Measurements from ENCODE around the gene BMERB1.
"Not testable (repeated sequence)": the region's sequence is repeated elsewhere in the genome, so short reads cannot be mapped to it uniquely, and the experiment has no call there.

BMERB1 gene

DNA sequence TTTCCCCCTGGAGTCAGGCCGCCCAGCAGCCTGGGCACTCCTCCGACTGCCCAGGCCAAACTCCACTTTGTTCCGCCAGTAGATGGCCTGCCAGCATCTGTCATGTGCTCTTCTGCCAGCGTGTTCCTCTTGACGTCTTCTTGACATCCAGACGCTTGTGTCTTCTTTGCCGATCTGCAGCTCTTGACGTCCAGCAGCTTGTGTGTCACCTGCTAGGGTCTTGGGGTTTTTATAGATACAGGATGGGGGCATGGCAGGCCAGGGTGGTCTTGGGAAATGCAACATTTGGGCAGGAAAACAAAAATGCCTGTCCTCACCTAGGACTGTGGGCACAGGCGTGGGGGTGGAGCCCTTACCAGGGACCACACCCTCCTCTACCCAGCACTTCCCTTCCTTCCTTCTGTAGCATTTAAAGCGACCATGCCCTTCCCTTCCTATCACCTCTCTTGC, 88.7 kb downstream of the BMERB1 start:
- no peak for DNase-seq (ENCODE audit: low read depth, low spot score)

DNA sequence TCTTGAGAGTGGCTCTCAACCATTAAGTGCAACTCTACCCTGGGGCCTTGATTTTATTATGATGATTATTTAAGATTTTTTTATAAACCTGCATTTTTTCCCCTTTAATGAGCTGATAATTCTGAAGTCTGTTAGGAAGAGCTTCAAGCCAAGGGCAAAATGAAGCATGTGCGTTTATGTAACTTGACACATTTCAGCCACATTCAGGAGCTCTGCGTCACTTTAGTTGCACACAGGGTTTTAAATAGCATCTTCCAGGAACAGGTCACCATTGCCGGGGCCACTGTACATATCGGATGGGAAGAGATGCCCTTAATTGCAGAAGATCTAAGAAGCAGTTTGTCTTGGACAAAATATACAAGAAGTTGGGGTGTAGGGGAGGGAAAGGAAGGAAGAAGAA, 89.6 kb downstream of the BMERB1 start:
- no peak for DNase-seq (ENCODE audit: low read depth, low spot score)

DNA sequence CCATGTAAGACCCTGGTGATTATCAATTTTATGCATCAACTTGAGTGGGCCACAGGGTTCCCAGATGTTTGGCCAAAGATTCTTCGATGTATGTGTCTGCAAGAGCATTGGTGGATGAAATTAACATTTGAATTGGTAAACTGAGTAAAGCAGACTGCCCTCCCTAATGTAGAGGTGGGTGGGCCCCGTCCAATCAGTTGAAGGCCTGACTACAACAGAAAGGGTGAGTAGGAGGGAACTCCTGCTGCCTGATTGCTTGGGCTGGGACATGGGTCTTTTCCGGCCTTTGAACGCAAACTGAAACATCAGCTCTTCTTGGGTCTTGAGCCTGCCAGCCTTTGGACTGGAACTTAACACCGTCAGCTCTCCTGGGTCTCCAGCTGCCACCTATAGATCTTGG, 90.6 kb downstream of the BMERB1 start:
- DNase-seq (ENCODE audit: low read depth, low spot score), result no peak

DNA sequence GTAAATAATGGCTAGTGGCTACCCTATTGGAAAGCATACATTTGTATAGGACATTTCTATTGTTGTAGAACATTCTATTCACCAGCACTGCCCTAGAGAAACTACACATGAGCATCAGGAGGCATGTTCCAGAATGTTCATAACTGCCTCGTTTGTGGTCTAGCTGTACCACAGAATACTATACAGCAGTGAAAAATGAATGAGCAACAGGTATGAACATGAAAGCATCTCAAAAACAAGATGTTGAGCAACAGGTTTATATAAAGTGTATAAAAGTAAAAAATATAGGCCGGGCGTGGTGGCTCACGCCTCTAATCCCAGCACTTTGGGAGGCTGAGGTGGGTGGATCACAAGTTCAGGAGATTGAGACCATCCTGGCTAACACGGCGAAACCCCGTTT, 91.7 kb downstream of the BMERB1 start:
- no peak for DNase-seq (ENCODE audit: low read depth, low spot score)

DNA sequence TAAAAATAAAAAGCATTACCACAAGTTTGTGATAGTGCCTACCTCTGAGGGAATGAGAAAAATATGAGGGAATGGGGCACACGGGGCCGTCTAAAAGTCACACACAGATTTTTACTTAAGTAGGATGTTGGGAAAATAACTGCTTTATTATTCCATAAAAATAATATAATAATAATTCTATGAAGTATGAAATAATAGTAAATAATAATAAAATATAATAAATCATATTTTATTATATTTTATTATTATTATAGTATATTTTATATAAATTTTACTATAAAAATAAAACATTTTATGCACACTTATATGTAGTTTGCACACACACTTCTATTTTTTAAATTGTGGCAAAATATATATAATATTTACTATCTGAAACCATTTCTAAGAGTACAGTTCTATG, 92.3 kb downstream of the BMERB1 start:
- no peak for DNase-seq (ENCODE audit: low read depth, low spot score)

DNA sequence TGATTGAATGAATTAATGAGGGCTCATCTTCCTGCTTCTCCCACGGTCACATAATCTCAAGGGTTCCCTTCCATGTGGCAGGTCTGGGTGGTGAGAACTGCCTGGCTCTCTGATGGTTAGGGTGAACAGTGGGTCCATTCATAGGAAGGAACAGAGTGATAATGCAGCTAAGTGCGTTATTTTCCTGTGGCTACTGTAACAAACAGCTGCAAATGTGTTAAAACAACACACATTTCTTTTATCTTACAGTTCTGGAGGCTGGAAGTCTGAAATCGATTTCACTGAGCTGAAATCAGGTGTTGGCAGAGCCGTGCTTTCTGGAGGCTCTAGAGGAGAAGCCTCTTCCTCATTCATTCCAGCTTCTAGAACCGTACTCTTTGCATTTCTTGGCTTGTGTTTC, 95.3 kb downstream of the BMERB1 start:
- DNase-seq (ENCODE audit: low read depth, low spot score), result no peak

DNA sequence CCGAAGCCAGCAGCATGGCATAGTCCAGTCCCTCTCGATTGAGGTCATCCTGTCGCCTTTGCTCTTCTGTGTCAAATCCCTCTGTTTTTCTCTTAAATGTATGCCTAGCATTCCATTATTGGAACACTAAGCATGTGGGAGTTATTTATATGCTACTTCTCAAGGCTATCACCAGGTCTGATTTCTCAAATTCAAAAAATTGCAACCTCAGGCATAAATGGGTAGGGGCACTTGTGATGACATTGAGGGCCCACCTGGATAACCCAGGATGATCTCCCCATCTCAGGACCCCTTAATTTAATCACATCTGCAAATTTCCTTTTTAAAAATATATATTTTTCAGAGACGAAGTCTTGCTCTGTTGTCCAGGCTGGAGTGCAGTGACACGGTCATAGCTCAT, 95.7 kb downstream of the BMERB1 start:
- no peak for DNase-seq (ENCODE audit: low read depth, low spot score)

DNA sequence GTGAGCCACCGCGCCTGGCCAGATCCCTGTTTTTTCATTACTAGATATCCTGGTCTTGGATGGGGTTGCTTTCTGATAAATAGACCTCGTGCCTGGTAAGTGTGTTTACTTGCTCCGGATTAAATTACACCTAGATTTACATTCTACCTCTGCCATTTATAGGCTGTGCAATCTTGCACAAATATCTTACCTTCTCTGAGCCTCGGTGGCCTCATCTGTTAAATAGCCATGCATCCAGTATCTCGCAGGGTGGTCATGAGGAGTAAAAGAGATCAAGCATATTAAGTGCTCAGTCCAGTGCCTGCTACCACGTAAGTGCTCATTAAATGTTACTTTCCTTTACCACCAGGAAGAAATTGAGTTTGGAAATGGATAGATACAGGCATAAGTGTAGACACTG, 98.4 kb downstream of the BMERB1 start:
- no peak for DNase-seq (ENCODE audit: low read depth, low spot score)

DNA sequence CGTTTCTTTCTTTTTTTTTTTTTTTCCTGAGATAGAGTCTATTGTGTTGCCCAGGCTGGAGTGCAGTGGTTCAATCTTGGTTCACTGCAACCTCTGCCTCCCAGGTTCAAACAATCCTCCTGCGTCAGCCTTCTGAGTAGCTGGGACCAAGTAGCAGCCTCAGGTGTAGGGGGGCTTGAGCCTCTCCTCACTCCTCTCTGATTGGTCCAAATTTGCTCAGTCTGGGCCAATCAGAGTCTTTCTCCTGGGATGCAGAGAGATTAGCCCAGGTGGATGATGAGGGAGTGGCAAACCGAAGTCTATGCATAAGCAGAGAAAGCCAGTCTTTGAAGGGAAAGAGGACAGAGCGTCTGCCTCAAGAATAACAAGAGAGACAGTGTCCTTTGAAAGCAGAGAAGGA, 99.0 kb downstream of the BMERB1 start:
- DNase-seq (ENCODE audit: low read depth, low spot score), result no peak

DNA sequence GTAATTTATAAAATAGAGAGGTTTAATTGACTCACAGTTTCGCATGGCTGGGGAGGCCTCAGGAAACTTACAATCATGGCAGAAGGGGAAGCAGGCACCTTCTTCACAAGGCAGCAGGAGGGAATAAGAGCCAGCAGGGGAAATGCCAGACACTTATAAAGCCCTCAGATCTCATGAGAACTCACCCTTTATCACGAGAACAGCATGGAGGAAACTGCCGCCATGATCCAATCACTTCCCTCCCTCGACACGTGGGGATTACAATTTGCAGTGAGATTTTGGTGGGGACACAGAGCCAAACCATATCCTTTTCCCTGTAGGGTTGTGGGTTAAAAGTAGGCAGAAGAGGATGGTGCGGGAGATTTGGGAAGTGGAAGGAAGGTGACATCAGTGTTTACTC, 101.4 kb downstream of the BMERB1 start:
- DNase-seq (ENCODE audit: low read depth, low spot score), result no peak

DNA sequence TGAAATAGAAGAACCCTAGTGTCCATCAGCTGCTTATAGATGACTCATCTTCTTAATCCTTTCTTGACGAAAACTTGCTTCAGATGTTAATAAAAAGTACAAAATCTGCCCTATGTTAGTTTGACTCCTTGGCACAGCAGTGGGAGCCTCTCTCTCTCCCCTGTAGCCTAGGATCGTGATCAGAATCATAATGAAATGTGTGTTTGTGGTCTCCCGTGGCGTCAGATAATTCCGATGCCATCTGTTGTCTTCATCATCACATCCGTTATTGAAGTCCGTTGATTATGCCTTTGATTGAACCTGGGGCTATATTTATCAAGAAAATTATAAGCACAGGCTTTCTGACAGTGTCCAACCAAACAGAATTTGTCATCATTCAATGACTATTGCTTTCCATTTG, 102.5 kb downstream of the BMERB1 start:
- no peak for DNase-seq (ENCODE audit: low read depth, low spot score)

DNA sequence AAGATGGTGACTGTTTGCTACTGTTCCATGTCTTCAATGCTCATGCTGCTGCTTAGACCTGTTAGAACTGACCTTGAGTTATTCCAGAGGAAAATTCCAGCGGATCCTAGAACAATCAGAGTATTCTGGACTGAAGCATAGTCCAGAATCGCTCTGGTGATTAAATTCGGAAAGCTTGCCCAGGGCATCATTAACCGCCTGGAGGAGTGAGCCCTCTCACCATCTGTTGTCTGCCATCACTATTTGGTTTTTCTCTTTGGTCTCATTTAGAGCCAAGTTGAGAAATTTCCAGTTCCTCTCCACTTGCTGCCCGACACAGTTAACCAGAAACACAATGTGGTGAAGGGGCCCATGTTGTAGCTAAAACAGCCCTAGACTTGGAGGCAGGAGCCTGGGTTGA, 104.1 kb downstream of the BMERB1 start:
- DNase-seq (ENCODE audit: low read depth, low spot score), result no peak

DNA sequence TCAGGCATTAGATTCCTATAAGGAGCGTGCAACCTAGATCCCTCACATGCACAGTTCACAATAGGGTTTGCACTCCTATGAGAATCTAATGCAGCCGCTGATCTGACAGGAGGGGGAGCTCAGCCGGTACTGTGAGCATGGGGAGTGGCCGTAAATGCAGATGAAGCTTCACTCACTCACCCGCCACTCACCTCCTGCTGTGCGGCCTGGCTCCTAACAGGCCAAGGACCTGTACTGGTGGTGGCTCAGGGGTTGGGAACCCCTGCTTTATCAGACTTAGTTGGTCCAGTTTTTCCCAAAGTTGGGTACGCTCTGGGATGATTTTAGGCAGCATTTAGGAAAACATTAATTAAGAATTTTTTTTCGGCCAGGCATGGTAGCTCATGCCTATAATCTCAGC, 104.8 kb downstream of the BMERB1 start:
- no peak for DNase-seq (ENCODE audit: low read depth, low spot score)

DNA sequence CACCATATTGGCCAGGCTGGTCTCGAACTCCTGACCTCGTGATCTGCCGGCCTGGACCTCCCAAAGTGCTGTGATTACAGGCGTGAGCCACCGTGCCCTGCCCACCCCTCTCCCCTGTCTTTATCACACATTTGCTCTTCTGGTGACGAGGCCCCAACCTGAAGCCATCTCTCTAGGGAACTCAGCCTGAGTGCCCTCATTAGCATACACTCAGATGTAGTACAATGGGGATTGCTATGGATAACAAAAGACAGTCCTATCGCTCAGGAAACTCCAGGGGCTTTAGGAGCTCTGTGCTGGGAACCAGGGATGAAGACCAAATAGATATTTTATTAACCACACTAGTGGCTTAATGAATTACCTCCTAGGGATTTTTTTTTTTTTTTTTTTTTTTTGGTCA, 107.9 kb downstream of the BMERB1 start:
- DNase-seq (ENCODE audit: low read depth, low spot score), result no peak

DNA sequence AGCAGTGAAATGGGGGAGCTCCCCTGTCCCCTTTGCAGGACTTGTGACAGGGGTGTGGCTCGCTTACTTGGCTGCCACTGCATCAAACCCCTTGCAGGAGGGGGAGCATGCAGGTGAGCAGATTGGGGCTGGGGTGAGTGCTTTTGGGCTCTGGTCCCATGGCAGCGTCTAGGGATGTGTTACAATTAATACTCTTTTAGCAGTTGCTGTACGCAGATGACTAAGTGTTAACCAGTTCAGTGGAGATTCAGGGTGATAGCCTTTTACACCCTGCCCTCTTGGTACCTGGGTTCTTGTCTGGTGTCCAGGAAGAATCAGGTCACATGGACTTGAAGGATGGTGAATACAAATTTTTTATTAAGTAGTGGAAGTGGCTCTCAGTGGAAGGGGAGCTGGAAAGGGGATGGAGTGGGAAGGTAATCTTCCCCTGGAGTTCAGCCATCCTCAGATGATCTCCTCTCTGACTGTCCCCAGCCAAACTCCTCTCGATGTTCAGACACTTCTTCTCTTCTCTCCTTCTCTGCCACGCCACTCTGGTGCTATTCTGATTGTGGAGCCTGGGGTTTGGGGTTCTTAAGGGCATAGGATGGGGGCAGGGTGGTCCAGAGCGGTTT, 108.5 kb downstream of the BMERB1 start:
- no peak for DNase-seq (ENCODE audit: low read depth, low spot score)

DNA sequence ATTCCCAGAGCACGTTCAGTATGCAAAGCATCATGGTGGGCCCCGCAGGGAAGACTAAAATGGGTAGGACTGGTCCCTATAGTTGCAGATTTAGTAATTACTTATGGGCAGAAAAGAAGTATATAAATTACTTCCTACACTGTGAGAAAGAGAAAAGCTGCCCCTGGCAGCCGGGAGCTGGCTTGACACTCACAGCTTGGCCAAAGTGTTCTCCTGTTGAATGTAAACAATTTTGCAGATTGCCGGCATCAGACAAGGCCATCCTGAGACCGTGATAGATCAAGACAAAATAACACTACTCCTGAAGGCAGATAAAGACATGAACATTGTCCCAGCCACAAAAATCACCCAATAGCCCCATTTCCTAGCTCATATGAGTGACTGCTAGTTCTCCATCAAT, 110.0 kb downstream of the BMERB1 start:
- no peak for DNase-seq (ENCODE audit: low read depth, low spot score)

DNA sequence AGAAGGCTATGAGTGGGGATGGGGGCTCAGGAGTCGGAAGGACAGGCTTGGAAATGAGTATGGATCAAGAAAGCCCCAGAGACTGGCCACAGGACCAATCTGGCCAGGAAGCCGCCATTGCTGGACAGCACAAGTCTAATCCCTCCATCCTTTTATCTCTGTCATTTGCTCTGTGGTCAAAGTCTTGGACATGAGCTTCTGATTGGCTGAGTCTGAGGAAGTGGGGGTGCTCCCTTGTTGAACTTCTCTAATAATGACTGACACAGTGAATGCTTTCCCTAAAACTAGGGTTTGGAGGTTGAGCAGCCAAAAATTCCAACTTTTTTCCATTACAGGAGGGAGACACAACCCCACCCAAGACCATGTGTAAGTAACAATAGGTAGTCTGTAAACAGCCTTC, 111.2 kb downstream of the BMERB1 start:
- DNase-seq (ENCODE audit: low read depth, low spot score), result no peak

DNA sequence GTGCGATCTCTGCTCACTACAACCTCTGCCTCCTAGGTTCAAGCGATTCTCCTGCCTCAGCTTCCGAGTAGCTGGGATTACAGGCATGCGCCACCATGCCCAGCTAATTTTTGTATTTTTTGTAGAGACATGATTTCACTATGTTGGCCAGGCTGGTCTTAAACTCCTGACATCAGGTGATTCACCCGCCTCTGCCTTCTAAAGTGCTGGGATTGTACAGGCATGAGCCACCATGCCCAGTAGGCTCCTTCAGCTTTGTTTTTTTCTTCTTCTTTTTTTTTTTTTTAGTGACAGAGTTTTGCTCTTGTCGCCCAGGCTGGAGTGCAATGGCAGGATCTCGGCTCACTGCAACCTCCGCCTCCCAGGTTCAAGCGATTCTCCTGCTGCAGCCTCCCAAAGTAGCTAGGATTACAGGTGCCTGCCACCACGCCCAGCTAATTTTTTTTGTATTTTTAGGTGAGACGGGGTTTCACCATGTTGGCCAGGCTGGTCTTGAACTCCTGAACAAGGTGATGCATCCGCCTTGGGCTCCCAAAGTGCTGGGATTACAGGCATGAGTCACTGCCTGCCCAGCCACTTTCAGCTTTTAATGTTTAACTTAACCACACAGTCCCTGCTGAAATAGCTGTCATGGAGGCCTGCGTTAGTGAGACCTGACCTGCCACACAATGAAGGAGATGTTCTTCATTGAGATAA, 112.8 kb downstream of the BMERB1 start:
- not testable (repeated sequence) for DNase-seq (ENCODE audit: low read depth, low spot score)

DNA sequence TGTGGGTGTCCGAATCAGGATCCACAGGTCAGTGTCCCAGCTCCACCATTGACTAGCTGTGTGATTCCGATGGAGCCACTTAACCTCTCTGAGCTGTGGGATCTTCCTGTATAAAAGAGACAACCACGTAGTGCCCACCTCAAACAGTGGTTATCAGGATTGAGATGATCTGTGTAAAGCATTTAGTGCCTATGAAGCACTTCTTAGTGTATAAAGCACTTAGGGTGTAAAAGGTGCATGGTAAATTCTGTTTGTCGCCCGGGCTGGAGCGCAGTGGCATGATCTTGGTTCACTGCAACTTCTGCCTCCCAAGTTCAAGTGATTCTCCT, 113.3 kb downstream of the BMERB1 start:
- no peak for DNase-seq (ENCODE audit: low read depth, low spot score)

DNA sequence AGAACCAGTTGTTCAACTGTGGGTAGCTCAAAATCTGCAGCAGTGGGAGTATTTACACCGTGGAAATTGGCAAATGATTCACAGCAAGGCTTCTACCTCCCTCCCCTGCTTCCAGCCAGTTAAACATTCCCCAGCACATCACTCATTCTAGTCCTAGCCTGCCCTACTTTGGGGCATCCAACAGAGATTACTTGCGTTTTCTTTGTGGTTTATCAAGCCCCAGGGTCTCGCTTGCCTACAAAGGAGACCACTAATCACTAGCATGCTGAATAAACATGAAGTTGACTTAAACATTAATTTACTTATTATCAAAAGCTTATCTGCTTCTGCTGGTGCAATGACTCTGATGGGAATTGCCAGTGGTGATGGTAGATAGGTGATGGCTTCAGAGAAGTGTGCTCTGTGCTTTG, 114.1 kb downstream of the BMERB1 start:
- DNase-seq (ENCODE audit: low read depth, low spot score), result no peak

DNA sequence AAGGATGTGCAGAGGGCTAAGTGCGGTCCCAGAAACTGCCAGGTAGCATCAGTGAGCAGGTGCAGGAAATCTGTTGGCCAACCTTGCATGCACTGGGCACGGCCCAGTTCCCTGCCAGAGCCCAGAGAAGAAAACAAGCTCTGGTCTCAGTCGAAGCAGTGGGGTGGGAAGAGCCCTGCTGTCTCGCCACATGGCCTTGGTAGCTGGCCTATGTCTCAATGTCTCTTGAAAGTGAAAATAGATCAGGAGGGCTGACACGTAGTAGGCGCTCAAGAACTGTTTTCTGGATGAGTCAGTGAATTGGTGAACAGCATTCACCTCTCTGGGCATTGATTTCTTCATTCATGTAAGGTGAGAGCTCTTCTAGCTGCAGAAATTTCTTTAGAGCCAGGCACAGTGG, 118.1 kb downstream of the BMERB1 start:
- no peak for DNase-seq (ENCODE audit: low read depth, low spot score)

DNA sequence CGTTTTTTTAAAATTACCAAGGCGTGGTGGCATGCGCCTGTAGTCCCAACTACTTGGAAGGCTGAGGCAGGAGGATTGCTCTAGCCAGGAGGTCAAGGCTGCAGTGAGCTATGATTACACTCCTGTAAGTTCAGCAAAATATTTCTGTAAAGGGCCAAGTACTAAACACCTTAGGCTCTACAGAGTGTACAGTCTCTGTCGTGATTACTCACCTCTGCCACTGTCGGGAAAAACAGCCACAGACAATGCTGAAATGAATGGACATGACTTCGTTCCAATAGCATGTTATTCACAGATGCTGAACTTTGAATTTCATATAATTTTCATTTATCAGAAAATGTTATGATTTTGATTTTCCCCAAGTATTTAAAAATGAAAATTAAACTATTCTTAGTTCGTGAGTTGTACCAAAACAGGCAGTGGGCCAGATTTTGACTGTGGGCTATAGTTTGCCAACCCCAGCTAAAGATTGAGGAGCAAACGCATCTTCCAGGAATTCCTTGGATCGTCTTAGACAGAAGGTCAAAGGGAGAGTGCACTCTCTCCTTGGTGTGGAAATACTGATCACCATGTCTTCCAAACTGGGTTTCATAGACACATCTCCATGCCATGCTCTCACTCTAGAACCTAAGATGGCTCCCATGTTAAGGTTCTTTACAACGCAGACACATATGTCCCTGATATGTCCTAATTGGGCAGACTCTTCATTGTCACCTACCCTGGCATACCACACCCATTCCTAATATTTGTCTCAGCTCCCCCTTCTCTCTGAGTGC, 119.1 kb downstream of the BMERB1 start:
- DNase-seq (ENCODE audit: low read depth, low spot score), result no peak

DNA sequence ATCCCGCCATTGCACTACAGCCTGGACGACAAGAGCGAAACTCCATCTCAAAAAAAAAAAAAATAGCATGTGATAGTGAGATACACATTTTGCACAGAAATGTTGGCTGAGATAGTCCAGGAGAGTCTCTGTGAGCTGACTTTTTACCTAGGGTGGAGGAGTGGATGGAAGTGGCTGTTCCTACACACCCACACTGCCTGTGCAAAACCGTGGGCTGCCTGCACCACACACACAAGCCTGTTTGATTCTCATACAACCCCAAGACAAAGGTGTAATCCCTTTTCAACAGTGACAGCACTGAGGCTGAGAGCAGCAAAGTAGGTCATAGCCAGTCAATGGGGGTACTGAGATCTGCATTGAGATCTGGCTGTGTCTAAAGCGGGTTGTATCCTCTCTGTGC, 121.7 kb downstream of the BMERB1 start:
- DNase-seq (ENCODE audit: low read depth, low spot score), result no peak

All from smooth muscle cell of the brain vasculature (primary cell).